ENCODE measurements around the gene SLC37A1.

Gene SLC37A1

DNA sequence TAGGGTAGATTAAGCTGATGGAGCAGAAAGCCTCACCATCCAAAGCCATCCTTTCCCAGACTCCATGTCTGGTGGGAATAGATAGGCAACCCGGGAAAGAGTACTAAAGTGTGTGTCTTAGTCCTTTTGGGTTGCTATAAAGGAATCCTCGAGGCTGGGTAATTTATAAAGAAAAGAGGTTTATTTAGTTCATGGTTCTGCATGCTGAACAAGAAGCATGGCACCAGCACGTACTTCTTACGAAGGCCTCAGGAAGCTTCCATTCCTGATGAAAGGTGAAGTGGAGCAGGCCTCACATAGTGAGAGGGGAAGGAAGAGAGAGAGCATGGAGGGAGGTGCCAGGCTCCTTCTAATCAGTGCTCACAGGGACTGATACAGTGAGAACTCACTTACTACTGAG is 6.2 kb upstream of the SLC37A1 start:
- no peak for DNase-seq (ENCODE audit: low read depth in 2 of 2)

GRCh38 chr21:42508371-42508770 is 5.3 kb upstream of the SLC37A1 start:
- no peak for DNase-seq (ENCODE audit: low read depth in 2 of 2)

GRCh38 chr21:42509244-42509643 is 4.4 kb upstream of the SLC37A1 start:
- no peak for DNase-seq (ENCODE audit: low read depth in 2 of 2)

DNA sequence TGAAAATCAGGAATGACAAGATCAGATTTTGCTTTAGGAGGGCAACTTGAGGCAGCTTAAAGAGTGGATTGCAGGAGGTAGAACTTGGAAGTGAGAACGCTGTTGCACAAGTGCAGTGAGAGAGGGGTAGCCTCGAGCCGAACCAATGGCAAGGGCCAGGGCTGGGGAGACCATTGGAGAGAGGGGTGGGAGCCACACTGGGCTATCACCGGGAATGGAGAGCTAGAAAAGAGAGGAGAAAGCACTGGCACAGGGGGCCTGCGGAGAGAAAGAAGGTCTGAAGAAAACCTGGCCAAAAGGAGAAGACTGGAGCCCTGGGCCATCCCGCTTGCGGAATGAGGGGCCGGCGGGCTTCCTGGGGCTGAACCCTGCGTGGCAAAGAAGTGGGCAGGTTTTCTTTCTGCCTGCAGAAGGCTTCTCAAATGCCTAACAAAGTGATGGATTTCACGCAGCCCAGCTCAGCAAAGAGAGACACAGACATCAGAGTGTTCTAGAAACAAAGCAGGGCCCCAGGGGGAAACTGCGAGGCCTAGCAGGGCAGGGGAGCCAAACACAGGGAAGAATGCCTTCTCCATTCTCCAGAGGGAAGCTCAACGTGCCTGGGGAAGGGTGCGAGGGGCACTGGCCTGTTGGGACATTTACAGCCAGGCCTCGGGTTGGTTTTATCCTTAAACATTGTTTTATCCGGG is 1.2 kb upstream of the SLC37A1 start:
- no peak for DNase-seq (ENCODE audit: low read depth in 2 of 2)

GRCh38 chr21:42513985-42514882 is 582 bp downstream of the SLC37A1 start:
- peak; percentile 50 to 57 for DNase-seq (ENCODE audit: low read depth in 2 of 2)

DNA sequence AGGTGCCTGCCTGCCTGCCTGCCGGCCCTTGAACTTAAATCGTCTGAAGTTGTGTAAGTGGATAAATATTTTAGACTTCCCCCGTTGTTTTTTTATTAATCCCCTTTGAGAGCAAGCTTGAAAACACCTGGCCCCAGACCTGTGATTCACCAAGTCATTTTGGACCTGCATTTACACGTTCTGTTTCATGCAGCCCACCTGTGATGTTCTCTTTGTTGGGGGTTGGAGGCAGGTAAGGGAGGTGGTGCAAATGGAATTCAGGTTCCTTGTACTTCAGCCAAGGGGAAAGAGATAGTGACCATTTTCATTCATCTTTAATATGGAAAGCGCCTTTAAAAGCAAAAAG is 1.2 kb downstream of the SLC37A1 start:
- DNase-seq (ENCODE audit: low read depth in 2 of 2), result no peak

GRCh38 chr21:42515708-42516502 is 2.3 kb downstream of the SLC37A1 start:
- no peak for DNase-seq (ENCODE audit: low read depth in 2 of 2)

- no peak for DNase-seq (ENCODE audit: low read depth in 2 of 2)
Observed at GRCh38 chr21:42518215-42518614, 4.6 kb downstream of the SLC37A1 start.

DNA sequence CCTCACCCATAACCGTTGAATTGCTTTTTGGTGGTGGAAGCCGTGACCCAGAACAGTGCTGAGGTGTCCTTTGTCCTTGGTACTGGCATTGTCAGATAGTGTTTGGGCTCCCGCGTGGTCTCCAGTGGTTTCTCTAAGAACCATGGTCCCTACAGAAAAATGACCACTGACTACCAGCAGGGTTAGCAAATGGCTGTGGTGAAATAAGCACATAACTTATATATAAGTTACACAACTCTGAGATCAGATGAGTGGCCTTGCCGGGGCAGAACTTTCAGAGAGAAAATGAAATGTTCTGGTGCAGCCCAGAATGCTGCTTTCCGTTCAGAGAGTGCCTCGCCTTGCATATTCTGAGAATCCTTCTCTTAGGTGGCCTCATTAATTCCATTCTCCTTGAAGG is 5.0 kb downstream of the SLC37A1 start:
- DNase-seq (ENCODE audit: low read depth in 2 of 2), result no peak

DNA sequence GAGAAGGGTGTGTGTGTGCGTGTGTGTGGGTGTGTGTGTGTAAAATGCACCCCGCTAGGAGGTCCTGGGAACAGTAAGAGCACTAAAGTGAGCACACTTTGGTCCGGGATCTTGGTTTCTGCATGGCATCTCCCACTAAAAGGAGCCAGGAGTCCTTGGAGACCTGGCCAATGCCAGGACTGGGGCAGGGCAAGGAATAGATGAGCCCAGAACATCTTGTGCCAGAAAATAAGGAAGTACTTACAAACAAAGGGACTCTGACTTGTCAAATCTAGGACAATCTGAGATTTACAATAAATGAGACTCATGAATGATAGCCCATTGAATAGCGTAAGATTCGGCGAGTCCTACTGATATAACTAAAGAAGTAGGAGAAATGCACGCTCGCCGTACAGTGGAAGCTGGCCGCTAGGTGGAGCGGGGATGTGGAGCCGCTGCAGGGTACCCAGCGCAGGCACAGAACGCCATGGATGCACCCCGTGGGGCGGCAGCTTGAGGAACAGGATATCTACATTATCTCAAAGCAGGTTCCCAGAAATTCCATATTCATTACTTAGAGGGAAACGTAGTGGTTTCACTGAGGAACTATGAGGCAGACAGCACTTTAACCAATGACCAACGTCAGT is 7.1 kb downstream of the SLC37A1 start:
- no peak for DNase-seq (ENCODE audit: low read depth in 2 of 2)

DNA sequence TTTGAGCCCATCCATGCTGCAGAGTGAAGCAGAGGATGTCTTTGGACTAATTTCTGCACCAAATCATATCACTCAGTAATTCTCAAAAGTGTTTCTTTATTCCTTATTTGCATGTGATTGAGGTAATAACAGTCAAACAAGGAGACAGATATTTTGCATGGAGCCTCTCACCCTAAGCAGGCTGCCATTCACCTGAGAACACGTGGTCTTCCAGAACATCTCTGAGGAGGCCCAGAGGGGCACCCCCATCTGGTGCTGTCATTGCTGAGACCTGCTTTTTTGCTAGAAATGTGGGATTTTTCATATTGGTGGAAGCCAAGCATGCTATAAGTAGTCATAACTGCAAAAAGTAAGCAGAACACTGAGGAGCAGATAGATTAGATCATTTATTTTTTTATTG is 7.7 kb downstream of the SLC37A1 start:
- DNase-seq (ENCODE audit: low read depth in 2 of 2), result no peak

GRCh38 chr21:42521805-42522204 is 8.2 kb downstream of the SLC37A1 start:
- no peak for DNase-seq (ENCODE audit: low read depth in 2 of 2)

DNA sequence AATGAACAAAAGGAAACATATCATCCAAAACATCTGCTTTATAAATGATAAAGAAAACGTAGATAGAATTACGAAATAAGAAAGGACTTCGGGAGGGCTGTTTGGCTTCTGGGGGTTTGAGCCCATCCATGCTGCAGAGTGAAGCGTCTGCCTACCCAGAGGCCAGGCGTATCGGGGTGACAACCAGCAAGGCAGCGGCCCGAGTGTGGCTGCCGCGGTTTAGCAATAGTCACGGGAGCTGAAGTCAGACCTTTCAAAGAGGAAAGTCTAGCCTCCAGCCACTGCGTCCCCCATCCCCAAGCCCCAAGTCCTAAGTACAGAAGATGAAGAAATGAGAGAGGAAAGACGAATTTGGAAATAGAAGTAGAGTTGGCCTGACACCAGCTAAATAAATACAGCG is 8.6 kb downstream of the SLC37A1 start:
- DNase-seq (ENCODE audit: low read depth in 2 of 2), result no peak

DNA sequence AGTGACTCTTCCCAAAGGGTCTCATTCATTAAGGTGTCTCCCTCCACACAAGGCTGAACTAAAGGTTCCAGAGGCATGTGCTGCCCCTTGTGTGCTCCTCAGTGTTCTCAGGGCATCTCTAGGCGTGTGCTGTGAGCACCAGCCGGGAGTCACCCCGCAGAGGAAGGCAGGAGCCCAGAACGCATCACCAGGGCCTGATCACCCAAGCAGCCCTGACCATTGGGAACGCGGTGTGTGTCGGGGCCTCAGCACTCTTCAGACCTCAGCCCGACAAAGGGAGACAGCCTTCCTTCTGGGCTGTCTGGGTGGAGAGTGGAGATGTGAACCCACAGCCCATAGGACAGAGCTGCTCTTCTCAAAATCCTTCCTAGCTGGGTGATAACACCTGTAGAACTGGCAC is 9.1 kb downstream of the SLC37A1 start:
- no peak for DNase-seq (ENCODE audit: low read depth in 2 of 2)

DNA sequence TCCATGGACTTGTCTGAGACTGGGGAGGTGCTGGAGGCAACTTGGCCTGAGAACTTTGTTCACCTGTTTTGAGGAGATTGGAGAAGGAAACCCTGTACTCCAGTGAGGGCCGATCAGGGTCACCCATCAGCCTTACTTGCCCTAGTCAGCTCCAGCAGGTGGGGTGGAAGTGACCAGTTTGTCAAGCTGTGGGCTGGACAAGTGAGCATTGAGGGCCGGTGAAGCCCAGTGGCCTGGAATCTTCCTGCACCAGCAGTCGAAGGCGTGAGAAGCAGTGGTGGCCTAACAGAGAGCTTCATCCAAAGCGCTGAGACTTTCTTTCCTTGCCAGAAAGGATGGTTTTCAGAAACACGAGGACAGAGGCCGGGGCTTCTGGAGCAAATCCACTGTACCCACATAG is 9.6 kb downstream of the SLC37A1 start:
- no peak for DNase-seq (ENCODE audit: low read depth in 2 of 2)

GRCh38 chr21:42523941-42524340 is 10.3 kb downstream of the SLC37A1 start:
- DNase-seq (ENCODE audit: low read depth in 2 of 2), result no peak

DNA sequence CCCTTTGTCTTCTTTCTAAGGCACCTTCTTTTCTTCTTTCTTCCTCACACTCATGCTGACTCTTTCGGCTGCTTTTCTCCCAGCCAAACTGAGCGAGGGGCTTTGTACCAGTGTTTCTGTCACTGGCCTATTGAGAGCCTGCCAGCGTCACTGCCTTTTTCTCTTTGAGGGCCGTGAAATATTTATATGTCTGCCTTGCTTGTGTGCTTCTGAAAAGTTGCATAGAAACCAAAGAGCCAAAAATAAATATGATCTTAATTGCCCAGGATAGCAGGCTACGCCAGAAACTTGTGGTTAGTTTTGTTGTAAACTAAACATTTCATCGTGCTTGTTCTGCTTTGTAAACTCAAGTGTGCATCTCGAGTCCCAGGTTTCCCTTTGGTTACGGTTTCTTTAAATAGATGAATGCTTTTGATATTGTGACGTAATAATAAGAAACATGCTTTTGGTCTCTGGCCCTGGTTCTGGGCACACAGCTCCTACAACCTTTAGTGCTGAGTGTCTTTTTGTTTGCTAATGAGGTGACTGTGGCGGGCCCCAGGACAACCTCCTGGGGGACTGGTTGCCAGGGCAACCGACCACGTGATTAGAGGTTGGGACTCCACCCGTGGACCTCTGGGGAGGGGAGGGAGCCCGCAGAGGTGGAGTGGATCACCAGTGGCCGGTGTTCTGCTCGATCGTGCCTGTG is 10.8 kb downstream of the SLC37A1 start:
- no peak for DNase-seq (ENCODE audit: low read depth in 2 of 2)

DNA sequence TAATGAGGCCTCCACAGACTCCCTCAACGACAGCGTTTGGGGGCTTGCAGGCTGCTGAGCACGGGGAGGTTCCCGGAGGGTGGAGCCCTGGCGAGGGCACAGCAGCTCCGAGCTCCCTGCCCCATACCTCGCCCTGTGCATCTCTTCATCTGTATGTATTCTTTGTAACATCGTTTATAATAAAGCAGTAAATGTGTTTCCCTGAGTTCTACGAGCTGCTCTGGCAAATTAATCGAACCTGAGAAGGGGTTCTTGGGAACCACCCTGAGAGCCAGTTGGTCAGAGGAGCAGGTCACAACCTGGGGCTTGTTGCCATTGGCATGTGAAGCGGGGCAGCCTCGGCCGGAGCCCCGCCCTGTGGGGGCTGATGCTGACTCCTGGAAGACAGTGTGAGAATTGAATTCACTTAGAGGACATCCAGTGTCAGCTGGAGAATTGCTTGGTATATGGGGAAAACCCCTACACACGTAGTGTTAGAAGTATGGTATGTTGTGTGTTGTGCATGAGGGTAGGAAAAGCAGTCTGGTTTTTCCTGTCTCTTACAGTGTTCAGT is 11.5 kb downstream of the SLC37A1 start:
- DNase-seq (ENCODE audit: low read depth in 2 of 2), result no peak

GRCh38 chr21:42525676-42526378 is 12.2 kb downstream of the SLC37A1 start:
- DNase-seq (ENCODE audit: low read depth in 2 of 2), result no peak

GRCh38 chr21:42526379-42526727 is 12.7 kb downstream of the SLC37A1 start:
- no peak for DNase-seq (ENCODE audit: low read depth in 2 of 2)

DNA sequence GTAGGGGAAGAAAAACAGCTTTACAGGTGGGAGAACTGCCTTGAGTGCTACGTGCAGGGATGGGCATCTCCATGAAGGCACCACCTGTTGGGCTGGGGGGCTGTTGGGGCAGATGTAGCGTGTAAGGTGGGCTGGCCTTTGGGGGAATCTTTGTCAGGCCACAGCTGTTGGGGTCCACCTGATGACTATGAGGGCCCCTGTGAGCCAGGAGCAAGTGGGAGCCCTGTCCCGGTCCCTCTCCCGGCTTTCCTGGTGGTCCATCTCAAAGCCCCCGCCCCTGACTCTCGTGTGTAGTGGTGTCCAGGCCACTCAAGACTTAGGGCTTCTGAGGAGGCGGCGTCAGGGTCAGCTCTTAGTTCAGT is 13.5 kb downstream of the SLC37A1 start:
- DNase-seq (ENCODE audit: low read depth in 2 of 2), result no peak
